Panc1 (cell line): ENCODE data around the gene MAGIX. TPM values are rescaled to one million over a fixed set of nuclear protein-coding genes. Genes with fewer than 3 reads are reported as not detected.

Experiments used
- ATAC-seq: fragments of 200-7000 bp; cut with Tn5 transposase; 2 replicates; pipeline ENCODE4 v1.9.1; 2020; ENCODE audit warnings: mild to moderate bottlenecking, moderate library complexity
- BruUV-seq: library from RNA; stranded (reverse); fragments of 400-500 nt; replicated peaks from 2 replicates; lab custom pipeline; 2021; lab: Mats Ljungman, UMichigan
- CTCF ChIA-PET: fragments of 300-600 bp; sonication (Branson Sonifier 250); formaldehyde crosslinking; loops from one replicate; lab custom pipeline; 2022; ENCODE audit warnings: antibody characterized with exemption; lab: Charles Lee
- POLR2A ChIA-PET: fragments of 300-600 bp; sonication (Branson Sonifier 250); formaldehyde crosslinking; loops from one replicate; lab custom pipeline; 2022; ENCODE audit warnings: antibody characterized with exemption; lab: Charles Lee
- DNase-seq: peaks from one replicate; pipeline ENCODE4 v3.0.0-alpha.2; 2010; ENCODE audit warnings: low read depth, low spot score
- H3K27ac ChIP-seq: 2 replicates; pipeline ENCODE4 v1.5.1; 2011; ENCODE audit warnings: mild to moderate bottlenecking, low read length, inconsistent platforms
- H3K27me3 ChIP-seq: fragments of 200-500 bp; sonication (Bioruptor generic); 2 replicates; pipeline ENCODE4 v1.6.0; 2014; ENCODE audit warnings: low read length, inconsistent platforms; ENCODE audit not compliant: control insufficient read depth, insufficient read depth
- H3K36me3 ChIP-seq: fragments of 200-500 bp; sonication (Bioruptor generic); 2 replicates; pipeline ENCODE4 v1.5.1; 2014; ENCODE audit warnings: inconsistent platforms, mild to moderate bottlenecking, low read length, moderate library complexity; ENCODE audit not compliant: control insufficient read depth, insufficient read depth
- H3K4me1 ChIP-seq: 2 replicates; pipeline ENCODE4 v1.5.1; 2011; ENCODE audit warnings: inconsistent platforms, mild to moderate bottlenecking, low read length, moderate library complexity; ENCODE audit not compliant: control insufficient read depth, insufficient read depth
- H3K4me3 ChIP-seq, 2 experiments: 2 replicates each; pipeline ENCODE4 v1.5.1; 2011 to 2012; ENCODE audit warnings: low read depth in 2 of 2, low read length in 2 of 2, mild to moderate bottlenecking in 2 of 2, inconsistent platforms in 1 of 2, moderate library complexity in 1 of 2
- H3K9me3 ChIP-seq: fragments of 200-500 bp; sonication (Bioruptor generic); 2 replicates; pipeline ENCODE4 v1.5.1; 2014; ENCODE audit warnings: low read depth, mild to moderate bottlenecking, inconsistent platforms, low read length, moderate library complexity; ENCODE audit not compliant: control insufficient read depth, insufficient read depth
- POLR2AphosphoS5 ChIP-seq: IDR thresholded peaks from 2 replicates; pipeline ENCODE4 v1.6.1; 2012; ENCODE audit warnings: mild to moderate bottlenecking, low read depth, low read length, moderate library complexity
- REST ChIP-seq, 2 experiments: IDR thresholded peaks; 2 replicates each; pipeline ENCODE4 v1.6.1; 2011 to 2012; ENCODE audit warnings: low read depth in 2 of 2, control low read depth in 1 of 2, low read length in 1 of 2, mild to moderate bottlenecking in 1 of 2, moderate library complexity in 1 of 2; ENCODE audit not compliant: insufficient read depth in 1 of 2
- SIN3A ChIP-seq: IDR thresholded peaks from 2 replicates; pipeline ENCODE4 v1.6.1; 2012; ENCODE audit warnings: low read depth, mild to moderate bottlenecking, low read length, moderate library complexity, borderline replicate concordance; ENCODE audit not compliant: insufficient read depth
- TCF7L2 ChIP-seq: IDR thresholded peaks from 2 replicates; pipeline ENCODE4 v1.6.1; 2011; ENCODE audit warnings: mild to moderate bottlenecking, low read depth, low read length, inconsistent platforms
- in situ Hi-C: cut with HindIII; loops from 2 replicates; pipeline ENCODE4 v1.10.0; 2016; ENCODE audit warnings: low sequenced_read_pairs, low pct_unique_long_range_greater_than_20kb
- intact Hi-C: fragments of 100-400 bp; cut with micrococcal nuclease; formaldehyde crosslinking; loops from one replicate; pipeline ENCODE4 v1.10.0; 2022; ENCODE audit not compliant: unreplicated experiment
- total RNA-seq: library from RNA; stranded (reverse); gene quantifications from one replicate; pipeline ENCODE4 v1.2.1, GENCODE V29; 2021; ENCODE audit not compliant: unreplicated experiment
- TF ChIP-seq, protein P1 (sequence below): fragments of 450-650 bp; IDR thresholded peaks from 2 replicates; pipeline ENCODE4 v1.5.1; 2017; ENCODE audit warnings: mild to moderate bottlenecking

Gene MAGIX
- total RNA-seq, 1 experiment from 2014 or later, result 3.8 TPM

DNA sequence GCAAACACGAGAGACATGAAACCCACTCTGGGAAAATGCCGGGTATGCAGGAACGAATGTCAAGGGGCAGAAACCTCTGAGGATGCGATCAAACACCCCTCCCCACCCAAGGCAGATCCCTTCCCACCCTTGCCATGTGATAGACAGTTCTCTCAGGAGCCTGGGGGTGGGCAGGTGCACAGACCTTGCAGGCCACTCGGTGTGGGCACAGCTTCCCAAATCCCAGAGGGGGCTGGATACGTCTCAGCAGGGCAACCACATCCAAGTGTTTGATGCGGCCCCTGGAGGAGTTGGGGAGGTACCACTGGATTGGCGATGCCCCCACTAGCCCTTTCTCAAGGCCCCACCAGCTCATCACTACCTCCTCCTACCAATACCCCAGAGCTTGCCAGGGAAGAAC is 47.8 kb downstream of the MAGIX start:
- Histone ChIP-seq H3K9me3 (no peaks in the 10 kb centered on the region), H3K27ac (no peak overlapping the region), H3K36me3 (no peaks in the 10 kb centered on the region), H3K27me3 (no peaks in the 10 kb centered on the region), H3K4me1 (no peaks in the 10 kb centered on the region), H3K4me3 (no peak overlapping the region)
- DNase-seq, result no peak
- no peak for ATAC-seq
- in situ Hi-C loops (no loop called here), intact Hi-C loops (no loop called here)
- no TSS peak for BruUV-seq
- ChIA-PET POLR2A (no interaction called here), CTCF (no interaction called here)
- TF ChIP-seq, protein P1, sequence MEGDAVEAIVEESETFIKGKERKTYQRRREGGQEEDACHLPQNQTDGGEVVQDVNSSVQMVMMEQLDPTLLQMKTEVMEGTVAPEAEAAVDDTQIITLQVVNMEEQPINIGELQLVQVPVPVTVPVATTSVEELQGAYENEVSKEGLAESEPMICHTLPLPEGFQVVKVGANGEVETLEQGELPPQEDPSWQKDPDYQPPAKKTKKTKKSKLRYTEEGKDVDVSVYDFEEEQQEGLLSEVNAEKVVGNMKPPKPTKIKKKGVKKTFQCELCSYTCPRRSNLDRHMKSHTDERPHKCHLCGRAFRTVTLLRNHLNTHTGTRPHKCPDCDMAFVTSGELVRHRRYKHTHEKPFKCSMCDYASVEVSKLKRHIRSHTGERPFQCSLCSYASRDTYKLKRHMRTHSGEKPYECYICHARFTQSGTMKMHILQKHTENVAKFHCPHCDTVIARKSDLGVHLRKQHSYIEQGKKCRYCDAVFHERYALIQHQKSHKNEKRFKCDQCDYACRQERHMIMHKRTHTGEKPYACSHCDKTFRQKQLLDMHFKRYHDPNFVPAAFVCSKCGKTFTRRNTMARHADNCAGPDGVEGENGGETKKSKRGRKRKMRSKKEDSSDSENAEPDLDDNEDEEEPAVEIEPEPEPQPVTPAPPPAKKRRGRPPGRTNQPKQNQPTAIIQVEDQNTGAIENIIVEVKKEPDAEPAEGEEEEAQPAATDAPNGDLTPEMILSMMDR, result no peak
- TF ChIP-seq SIN3A (no peak), REST (IDR thresholded peaks at IDR 0.05; ENCODE audit: insufficient read depth in 1 of 2, low read depth in 2 of 2, low read length in 1 of 2) (no peak), TCF7L2 (no peak), POLR2AphosphoS5 (no peak)

GRCh38 chrX:49211074-49211473 is 48.5 kb downstream of the MAGIX start:
- ATAC-seq (no peak), DNase-seq (no peak)
- ChIA-PET POLR2A (no interaction called here), CTCF (no interaction called here)
- Histone ChIP-seq H3K27me3 (no peaks in the 10 kb centered on the region), H3K27ac (no peak overlapping the region), H3K4me3 (no peak overlapping the region), H3K9me3 (no peaks in the 10 kb centered on the region), H3K36me3 (no peaks in the 10 kb centered on the region), H3K4me1 (no peaks in the 10 kb centered on the region)
- TF ChIP-seq SIN3A (no peak), REST (IDR thresholded peaks at IDR 0.05; ENCODE audit: insufficient read depth in 1 of 2, low read depth in 2 of 2, low read length in 1 of 2) (no peak), POLR2AphosphoS5 (no peak)
- BruUV-seq, result no TSS peak
- in situ Hi-C loops (no loop called here), intact Hi-C loops (no loop called here)
